GM21360 (cell line): Measurements from ENCODE around the gene ABHD16A.

ENCODE experiments used
- ATAC-seq: cut with Tn5 transposase; IDR thresholded peaks from one replicate; pipeline ENCODE4 v1.9.1; 2021; ENCODE audit warnings: mild to moderate bottlenecking, moderate library complexity; ENCODE audit not compliant: unreplicated experiment

ABHD16A gene

DNA sequence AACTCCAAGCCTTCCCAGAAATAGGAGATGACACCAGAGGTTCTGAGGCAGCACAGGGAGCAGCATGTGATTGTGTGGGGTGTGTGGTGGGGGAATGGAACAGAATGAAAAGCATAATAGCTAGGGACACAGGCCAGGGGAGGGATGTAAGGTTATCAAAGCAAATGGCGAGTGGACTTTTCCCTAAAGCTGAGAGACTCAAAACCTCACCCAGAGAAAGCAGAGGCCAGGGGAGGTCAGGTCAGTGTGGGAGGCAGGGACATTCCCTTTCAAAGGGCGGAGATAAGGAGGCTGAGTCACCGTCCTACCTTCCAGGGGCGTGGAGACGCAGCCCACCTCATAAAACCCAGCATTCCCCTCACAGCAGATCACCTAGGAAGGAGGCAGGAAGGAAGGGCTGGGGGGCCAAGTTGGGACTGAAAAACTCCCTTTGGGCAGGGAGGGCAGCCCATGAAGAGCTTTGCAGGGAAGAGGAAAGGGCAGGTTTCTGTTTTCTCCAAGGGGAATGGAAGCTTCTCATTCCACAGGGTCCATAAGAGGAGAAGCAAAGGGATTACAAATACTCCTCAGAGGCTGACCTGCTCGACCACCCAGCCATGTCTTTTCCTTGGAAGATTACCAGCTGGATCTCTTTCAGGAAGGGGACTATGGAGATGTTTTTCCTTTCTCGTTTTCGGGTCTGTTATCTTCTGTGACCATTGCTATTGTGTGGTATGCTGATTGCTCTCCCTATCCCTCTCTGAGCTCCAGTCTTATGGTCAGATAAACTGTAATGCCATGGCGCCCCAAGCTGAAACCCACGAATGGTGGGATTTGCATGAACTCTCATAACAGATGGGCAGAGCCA, 12.7 kb downstream of the ABHD16A start:
- ATAC-seq: no peak

DNA sequence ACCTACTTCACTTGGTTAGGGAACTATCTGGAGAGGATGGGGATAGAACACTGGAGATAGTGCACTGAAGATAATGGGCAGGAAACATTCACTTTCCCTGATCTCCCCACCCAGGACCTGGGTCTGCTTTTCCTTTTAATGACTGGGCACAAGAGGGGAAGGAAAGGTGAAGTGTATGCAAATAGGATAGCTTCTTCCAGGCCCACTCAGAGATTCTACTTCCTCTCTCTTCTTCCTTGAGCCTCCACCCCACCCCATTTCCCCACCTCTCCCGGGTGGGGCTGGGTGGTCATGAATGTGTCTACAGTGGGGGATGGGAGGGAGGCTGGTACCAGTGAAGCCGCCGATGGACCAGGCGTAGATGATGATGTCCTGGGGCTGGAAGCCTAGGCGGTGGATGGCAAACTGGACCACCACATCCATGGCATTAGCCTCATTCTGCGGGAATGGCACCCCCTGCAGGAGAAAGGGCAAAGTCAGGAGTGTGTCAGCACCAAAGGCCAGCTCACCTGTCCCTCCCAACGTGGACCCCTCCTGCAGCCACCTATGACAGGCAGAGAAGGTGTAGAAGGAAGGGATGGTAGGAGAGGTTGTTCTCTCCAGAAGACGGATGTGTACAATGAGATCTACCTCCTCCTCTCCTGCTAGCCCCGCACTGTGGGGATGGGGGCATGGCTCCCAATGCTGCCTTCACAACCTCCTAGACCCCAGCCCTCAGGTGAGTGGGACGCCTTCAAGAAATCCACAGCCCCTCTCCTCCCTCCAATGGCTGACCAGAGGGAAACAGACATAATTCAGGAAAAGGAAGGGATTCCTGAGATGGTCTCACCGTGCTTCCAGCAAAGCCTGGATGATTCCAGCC, 13.6 kb downstream of the ABHD16A start:
- no peak for ATAC-seq

DNA sequence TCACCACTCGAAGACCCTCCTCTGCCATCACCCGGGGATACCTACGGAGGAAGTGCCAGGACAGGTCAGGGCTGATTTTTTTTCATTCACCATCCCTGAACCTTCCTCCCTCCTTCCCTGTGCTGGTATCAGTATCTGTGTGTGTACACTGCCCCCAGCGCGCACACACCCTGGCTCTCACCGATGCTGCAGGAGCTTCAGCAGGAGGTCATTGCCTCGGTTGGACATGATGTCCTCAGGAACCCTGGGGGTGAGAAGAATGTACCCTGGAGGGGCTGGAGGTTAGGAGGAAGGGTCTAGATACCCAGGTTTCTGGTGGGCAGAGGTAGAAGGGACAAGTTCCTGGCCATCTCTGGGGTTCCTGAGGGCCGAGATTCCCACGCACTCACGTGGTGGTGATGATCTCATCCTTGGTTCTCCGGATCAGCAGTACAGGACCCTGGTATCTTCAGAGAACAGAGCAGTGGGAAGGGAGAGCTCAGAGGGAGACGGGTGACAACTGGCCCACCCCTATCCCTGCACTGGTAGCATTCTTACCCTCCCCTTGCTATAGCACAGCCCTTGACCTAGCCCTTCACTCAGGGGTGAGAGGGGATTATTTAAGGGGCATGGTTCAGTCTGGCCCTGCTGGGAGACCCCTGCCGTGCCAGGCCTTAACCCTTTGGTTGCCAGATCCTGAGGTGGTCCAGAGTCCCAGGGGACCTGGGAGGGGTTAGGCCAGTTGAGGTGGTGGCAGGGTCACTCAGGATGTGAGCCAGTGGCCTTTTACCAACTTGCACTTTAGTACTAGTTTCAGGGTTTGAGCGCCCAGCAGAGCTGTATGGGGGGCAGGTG, 15.0 kb downstream of the ABHD16A start:
- no peak for ATAC-seq

DNA sequence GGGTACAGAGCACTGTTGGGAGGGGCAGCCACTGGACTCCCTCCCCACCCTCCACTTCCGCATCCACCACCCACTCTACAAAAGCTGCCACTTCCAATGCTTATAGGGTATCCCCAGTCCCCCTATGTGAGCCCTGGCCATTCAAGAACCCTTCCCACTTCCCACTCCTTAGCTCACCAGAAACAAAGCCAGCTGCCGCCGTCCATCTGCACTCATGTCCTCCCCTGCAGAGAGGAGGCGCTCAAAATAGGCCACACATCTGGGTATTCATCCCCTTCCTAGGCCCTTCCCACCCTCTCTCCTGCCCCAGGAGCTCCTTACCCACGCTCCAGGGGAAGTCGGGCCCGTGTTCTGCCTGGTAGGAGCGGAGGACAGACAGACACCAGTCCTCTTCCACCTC, 15.8 kb downstream of the ABHD16A start:
- ATAC-seq: no peak

DNA sequence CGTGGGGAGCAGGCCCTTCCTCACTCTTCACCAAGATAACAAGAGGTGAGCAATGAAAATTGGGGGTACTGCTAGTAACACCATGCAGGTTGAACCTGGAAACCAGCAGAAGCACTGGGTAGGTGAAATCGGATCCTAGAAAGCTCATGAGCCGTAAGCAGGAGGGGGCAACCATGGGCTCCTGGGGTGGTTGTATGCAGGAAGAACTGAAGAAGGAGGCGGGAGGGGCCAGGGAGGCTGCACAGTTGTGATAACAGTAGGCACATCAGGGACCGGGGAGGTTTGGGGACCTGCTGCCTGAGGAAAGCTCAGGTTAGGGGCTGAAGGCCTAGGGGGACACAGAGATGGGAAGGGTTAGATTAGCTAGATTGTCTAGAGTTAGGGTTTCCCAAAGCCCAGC, 16.6 kb downstream of the ABHD16A start:
- no peak for ATAC-seq

DNA sequence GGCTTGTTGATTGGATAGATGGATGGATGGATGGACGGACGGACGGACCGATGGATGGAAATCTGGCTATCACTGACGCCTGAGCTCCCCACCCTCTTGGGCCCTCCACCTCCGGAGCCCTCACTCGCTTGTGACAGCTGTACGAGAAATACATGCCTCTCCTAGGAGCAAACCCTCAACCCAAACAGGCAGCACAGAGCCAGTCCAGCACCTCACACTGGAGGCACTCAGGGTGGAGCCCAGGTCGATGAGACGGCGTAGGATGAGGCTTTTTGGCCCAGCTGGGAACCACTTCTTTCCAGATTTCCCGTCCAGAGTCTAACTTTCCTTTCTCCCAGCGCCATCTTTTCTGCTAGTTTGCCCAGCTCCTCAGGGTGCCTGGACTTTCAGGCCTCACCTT, 19.5 kb downstream of the ABHD16A start:
- no peak for ATAC-seq

DNA sequence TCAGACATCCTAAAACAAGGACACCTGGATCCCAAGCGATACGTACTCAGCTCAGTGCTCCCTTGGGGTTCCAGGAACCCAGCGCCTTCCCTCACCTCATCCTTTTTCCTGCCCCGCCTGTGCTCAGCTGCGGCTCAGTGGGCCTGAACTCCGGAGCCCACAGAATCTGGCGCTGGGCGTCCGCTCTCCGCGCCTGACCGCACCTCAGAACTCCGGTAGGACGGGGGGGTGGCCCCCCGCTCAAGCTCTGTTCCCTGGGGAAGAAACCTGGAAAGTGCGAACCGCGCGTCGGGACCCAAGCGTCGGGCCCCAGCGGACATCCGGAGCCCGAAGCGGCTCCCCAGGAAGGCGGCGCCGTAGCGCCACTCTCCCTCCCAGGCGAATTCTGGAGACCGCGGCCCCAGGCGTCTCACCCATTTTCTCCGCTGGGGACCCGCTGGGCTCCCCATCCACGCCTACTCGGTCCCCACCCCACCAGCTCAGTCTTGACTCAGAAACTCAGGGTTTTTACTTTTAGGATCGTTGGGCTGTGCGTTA, 21.9 kb downstream of the ABHD16A start:
- ATAC-seq: no peak

DNA sequence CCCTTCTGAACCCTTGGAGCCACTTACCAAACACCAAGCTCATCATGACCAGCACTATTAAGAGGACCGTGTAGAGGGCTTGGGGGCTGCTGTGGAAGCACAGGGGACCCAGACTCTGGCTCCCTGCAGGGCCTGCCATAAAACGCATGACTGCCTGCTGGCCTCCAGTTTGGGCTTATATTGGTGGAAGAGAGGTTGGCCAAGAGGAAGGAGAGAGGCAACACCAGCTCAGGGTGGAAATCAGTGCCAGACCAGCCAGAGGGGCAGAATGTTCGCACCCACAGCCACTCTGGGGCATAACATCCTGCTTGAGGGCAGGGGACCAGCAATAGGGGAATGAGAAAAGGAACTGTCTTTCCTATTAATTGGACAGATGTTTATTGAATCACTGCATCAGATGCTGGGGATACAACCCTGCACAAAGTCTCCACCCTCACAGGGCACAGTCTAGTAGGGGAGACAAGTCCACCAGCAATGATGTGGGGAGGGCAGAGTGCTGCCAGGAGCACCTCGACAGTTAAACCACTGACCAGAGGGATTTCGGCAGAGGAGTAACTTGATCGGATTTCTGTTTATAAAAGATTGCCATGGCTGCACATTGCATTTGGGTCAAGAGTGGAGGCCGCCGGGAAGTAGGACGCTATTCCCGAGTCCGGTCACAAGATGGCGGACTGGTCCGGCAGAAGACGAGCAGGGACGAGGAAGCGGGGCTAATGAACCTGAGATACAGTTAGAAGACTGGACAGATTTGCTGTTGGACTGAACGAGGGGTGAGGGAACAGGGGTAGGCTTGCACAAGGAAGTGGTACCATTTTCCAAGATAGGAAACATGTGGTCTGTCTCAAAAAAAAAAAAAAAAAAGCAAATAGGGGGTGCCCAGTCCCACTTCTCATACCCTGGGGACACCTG, 22.6 kb downstream of the ABHD16A start, which contains the start of gene LY6G5C:
Gene LY6G5C (minus strand): TSS at position 842 of the 909 bp plus-strand sequence. CDS start 694 bp downstream, at position 148.
- no peak for ATAC-seq

DNA sequence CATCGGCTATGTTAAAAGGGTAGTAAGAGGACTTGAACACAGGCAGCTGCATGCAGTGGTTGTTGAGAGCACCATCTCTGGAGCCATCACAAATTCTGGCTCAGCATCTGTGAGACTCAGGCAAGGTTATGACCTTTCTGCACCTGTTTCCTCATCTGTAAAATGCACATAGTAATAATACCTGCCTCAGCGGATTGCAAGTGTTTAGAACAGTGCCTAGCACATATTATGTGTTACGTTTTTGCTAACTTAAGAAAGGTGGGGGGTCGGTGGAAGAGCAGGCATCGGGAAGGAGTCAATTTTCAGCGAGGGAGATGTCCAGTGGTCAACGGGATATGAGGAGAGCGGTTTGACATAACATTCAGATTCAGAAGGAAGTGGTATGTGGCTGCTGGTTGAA, 25.2 kb downstream of the ABHD16A start:
- ATAC-seq: no peak

DNA sequence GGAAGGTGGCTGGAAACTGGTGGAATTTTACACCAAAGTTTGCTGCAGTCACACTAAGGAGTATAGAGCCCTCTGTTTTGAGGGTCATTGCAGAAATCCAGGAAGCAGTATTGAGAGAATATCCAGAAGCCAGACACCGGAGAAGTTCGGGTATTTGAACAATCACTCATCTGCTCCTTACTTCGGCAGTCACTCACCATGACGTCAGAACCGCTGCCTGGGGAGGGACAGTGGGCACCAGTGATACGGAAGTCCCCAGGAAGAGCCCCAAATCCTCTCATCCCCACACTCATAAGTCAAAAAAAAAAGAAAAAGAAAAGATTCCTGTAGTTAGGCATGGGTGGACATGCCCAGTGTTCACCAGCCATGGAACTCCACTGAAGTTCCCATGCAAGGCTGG, 26.2 kb downstream of the ABHD16A start:
- ATAC-seq: no peak

DNA sequence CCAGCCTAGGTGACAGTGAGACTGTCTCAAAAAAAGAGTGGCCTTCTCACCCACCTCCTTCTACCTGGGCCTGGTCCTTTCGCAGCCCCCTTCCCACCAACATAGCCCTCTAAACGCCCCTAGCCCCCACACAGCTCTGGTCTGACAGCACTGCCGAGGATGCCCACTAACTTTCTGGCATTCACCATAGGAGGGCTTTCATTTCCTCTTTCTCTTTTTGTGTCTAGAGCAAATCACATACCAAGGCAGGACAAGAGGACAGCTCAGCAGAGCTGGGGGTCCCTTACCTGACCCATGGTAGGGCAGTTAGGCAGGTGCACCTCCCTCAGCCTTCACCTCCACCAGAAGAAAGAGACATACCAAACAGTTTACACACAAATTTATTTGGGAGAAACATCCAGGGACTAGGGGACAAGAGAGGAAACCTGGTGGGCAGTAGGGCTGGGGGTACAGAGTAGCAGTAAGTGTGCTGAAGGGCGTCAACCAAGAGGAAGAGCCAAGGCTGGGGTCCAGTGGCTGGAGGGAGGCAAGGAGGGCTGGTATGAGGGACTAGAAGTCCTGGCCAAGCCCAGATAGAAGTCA, 26.7 kb downstream of the ABHD16A start:
- no peak for ATAC-seq

DNA sequence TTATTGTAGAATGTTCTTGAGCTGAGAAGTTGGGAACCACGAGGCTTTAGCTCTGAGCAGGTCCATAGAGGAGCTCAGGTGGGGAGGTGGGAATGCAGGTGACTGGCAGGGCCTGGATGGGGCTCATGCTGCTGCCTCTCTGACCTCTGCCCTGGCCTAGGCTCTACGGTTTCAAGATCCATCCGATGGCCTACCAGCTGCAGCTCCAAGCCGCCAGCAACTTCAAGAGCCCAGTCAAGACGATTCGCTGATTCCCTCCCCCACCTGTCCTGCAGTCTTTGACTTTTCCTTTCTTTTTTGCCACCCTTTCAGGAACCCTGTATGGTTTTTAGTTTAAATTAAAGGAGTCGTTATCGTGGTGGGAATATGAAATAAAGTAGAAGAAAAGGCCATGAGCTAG, 33.4 kb downstream of the ABHD16A start, which contains the start of gene LY6G5B:
Gene LY6G5B (plus strand): TSS at position 301 of the 400 bp plus-strand sequence. CDS start 975 bp downstream, outside the sequence.
- ATAC-seq: no peak

DNA sequence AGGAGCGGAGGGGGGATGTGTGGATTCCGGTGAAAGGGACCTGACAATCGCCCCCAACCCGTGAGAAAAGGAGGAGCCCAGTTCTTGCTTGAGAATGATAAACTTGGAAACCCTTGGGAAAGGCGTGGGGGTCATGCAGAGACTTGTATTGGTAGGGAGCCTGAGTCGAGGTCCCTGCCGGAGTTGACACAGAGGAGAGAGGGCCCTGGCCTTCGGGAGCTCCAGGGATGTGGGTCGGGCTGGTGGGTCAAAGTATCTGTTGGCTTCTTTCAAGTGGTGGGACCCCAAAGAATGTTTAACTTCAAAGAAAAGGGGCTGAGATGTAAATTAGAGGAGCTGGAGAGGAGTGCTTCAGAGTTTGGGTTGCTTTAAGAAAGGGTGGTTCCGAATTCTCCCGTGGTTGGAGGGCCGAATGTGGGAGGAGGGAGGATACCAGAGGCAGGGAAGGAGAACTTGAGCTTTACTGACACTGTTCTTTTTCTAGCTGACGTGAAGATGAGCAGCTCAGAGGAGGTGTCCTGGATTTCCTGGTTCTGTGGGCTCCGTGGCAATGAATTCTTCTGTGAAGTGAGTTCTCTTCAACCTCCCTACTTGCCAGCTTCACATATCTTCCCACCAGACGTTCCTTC, 36.7 kb downstream of the ABHD16A start:
- no peak for ATAC-seq

DNA sequence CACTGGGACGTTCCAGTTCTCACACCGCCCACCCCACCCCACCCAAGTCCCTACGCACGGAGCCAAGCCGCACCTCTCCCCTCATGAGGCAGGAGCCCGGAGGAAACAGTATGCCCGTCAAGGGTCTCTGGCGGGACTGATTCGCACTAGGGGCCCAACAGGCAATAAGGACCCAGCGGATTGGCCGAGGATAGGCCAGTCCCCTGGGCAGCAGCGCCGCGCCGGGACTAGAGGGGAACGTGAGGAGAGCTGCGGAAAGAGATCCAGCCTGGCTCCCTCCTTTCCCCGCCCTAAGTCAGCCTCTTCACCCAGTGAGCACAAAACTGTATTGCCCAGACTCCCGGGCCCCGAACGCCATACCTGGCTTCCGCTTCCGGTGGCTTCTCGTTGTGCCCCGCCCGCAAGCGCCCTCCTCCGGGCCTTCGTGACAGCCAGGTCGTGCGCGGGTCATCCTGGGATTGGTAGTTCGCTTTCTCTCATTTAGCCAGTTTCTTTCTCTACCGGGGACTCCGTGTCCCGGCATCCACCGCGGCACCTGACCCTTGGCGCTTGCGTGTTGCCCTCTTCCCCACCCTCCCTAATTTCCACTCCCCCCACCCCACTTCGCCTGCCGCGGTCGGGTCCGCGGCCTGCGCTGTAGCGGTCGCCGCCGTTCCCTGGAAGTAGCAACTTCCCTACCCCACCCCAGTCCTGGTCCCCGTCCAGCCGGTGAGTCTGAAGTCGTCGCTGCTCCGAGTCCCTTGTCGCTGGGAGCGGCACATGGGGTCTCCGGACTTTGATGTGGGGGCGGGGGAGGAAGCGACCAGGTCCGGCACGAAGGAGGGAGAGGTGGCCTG, 37.4 kb downstream of the ABHD16A start, which contains the start of gene CSNK2B:
Gene CSNK2B (plus strand): TSS at position 580 of the 836 bp plus-strand sequence. CDS start 752 bp downstream, outside the sequence.
- peak; percentile 70 for ATAC-seq

DNA sequence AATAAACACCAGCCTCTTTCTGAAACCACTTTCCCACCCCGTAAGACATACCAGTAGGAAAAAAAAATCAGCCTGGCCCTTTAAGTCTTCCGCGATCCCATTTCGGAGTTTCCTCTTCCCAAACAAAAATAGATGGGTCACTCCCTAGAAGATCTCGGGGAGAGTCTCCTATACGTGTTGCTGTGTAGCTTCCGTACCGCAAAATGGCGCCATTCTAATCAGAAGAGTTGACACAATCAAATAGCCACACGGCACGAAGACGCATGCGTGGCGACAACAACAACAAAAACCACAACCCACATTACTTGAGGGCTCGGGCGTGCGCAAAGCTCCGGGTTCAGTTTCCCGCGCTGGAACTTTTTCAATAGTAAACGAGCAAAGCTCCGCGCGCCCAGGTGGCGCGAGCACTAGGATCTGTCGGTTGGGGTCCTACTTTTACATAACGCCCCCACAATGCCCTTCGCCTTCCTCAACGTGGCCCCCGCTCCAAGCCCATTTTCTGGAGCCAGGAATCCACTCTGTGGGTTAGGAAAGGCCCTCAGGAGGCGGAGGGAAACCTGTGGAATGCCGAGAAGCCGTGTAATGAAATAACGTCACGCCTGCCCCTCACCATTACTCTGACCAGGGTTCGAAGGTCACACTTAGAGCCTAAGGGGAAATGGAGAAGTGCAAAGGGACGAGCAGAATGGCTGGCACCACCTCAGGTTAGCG, 38.2 kb downstream of the ABHD16A start, which contains the start of gene GPANK1:
Gene GPANK1 (minus strand): TSS at position 208 of the 711 bp plus-strand sequence. CDS start 519 bp downstream, outside the sequence.
- peak; percentile 27 for ATAC-seq

DNA sequence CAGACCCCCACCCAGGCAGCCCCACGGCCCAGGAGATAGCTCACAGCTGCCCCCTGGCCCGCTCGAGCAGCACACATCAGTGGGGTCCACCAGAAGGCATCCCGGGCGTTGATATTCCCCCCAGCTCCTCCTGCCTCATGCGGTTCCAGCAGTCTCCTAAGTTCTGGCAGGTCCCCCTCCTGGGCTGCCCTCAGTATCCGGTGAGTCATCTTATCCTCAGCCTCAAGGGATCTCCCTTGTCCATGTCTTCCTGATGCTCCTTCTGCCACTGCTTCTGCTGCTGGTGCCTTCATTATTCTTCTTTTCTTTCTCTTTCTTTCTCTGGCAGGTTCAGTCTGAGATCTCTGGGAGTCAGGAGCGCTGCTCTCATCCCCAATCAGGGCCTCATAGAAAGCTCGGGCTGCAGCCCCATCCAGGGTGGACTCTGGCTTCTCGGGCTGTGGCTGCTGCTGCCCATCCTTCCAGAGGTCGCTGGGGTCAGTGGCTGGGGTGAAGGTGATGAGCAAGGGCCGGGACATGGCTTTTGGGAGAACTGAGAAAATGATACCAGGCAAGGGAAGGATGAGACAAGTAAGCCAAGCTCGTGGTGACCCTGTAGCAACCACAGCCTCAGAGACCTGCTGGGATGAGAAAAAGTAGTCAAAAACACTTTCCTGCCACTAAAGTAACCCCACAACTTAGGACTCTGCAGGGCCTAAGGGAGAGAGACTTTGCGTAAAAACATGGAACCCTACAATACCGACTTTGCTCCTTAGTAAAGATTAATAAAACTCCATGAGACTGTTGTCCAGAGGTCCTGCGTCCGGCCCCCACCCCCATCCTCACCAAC, 38.9 kb downstream of the ABHD16A start:
- ATAC-seq: no peak
